Gastroesophageal sphincter (tissue), 3 donors: ENCODE measurements around the gene REEP1.

Experiments used
- EP300 ChIP-seq: sonication (generic); formaldehyde crosslinking; IDR thresholded peaks from one replicate; pipeline ENCODE4 v1.6.1; 2017; ENCODE audit warnings: antibody characterized with exemption, mild to moderate bottlenecking
- TF ChIP-seq, protein P1 (sequence below), 4 experiments: fragments of 200-600 bp in 2 of 4; fragments of 450-650 bp in 2 of 4; sonication (generic) in 1 of 4; IDR thresholded peaks; one replicate each; pipeline ENCODE4 v1.5.1; 2017 to 2019; ENCODE audit warnings: antibody characterized with exemption in 4 of 4, mild to moderate bottlenecking in 2 of 4, moderate library complexity in 2 of 4

DNA sequence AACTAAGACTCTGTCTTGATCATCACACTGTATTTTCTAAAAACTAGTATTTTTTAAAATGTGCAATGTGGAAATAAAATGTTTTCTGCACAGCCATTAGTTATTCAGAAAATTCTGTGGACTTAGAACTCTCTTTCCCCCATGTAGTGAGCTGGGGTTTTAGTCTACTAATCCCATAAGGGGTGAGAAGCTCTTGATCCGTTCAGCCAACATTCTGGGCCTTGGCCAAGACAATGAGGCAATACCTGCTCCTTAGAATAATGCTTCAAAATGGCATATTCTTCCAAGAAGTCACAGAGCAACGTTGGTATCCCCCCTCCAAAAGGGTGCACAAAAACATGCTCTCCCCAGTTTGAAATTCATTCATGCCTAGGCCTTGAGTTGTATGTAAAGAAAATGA is 4.0 kb downstream of the REEP1 start:
- TF ChIP-seq, protein P1, sequence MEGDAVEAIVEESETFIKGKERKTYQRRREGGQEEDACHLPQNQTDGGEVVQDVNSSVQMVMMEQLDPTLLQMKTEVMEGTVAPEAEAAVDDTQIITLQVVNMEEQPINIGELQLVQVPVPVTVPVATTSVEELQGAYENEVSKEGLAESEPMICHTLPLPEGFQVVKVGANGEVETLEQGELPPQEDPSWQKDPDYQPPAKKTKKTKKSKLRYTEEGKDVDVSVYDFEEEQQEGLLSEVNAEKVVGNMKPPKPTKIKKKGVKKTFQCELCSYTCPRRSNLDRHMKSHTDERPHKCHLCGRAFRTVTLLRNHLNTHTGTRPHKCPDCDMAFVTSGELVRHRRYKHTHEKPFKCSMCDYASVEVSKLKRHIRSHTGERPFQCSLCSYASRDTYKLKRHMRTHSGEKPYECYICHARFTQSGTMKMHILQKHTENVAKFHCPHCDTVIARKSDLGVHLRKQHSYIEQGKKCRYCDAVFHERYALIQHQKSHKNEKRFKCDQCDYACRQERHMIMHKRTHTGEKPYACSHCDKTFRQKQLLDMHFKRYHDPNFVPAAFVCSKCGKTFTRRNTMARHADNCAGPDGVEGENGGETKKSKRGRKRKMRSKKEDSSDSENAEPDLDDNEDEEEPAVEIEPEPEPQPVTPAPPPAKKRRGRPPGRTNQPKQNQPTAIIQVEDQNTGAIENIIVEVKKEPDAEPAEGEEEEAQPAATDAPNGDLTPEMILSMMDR (IDR thresholded peaks at IDR 0.05) = no peak
- no peak for TF ChIP-seq EP300
